GM19395 (cell line): ENCODE results near the gene ALDH18A1.

Source experiments
- ATAC-seq: cut with Tn5 transposase; IDR thresholded peaks from one replicate; pipeline ENCODE4 v1.9.1; 2021; ENCODE audit warnings: mild to moderate bottlenecking, moderate library complexity; ENCODE audit not compliant: unreplicated experiment

The ALDH18A1 gene

GRCh38 chr10:95588025-95588424, 68.5 kb downstream of the ALDH18A1 start:
- no peak for ATAC-seq

- ATAC-seq = no peak
Measured at GRCh38 chr10:95579835-95580535, 76.5 kb downstream of the ALDH18A1 start.

GRCh38 chr10:95579292-95579691, 77.2 kb downstream of the ALDH18A1 start:
- no peak for ATAC-seq

GRCh38 chr10:95578619-95579018, 77.9 kb downstream of the ALDH18A1 start:
- ATAC-seq = no peak

GRCh38 chr10:95574649-95575365, 81.7 kb downstream of the ALDH18A1 start:
- no peak for ATAC-seq

GRCh38 chr10:95573964-95574604, 82.4 kb downstream of the ALDH18A1 start:
- ATAC-seq = no peak

- ATAC-seq = no peak
Measured at GRCh38 chr10:95573527-95573926, 83.0 kb downstream of the ALDH18A1 start.

GRCh38 chr10:95572131-95572820, 84.2 kb downstream of the ALDH18A1 start:
- no peak for ATAC-seq

GRCh38 chr10:95571390-95571789, 85.1 kb downstream of the ALDH18A1 start:
- no peak for ATAC-seq

- ATAC-seq = no peak
Measured at GRCh38 chr10:95569368-95569767, 87.1 kb downstream of the ALDH18A1 start.

- no peak for ATAC-seq
Measured at GRCh38 chr10:95567903-95568630, 88.4 kb downstream of the ALDH18A1 start.

GRCh38 chr10:95566136-95566535, 90.4 kb downstream of the ALDH18A1 start:
- ATAC-seq = no peak

- ATAC-seq = no peak
Measured at GRCh38 chr10:95565336-95565735, 91.2 kb downstream of the ALDH18A1 start.

GRCh38 chr10:95564291-95564690, 92.2 kb downstream of the ALDH18A1 start:
- ATAC-seq = no peak

GRCh38 chr10:95562341-95562965, 94.1 kb downstream of the ALDH18A1 start:
- no peak for ATAC-seq

- no peak for ATAC-seq
Measured at GRCh38 chr10:95561864-95562177, 94.7 kb downstream of the ALDH18A1 start.

GRCh38 chr10:95561177-95561863, 95.2 kb downstream of the ALDH18A1 start, which contains the start of gene SORBS1:
TSS of gene SORBS1 (minus strand) at chr10:95561371. CDS start at chr10:95441135, 120,236 bp downstream.
- ATAC-seq = peak; percentile 100

GRCh38 chr10:95560278-95561176, 96.0 kb downstream of the ALDH18A1 start:
- peak; percentile 32 for ATAC-seq

GRCh38 chr10:95559896-95560277, 96.6 kb downstream of the ALDH18A1 start:
- ATAC-seq = no peak
